HCT116 (cell line): ENCODE data around the gene RMDN3. TPM values are rescaled to one million over a fixed set of nuclear protein-coding genes. Genes with fewer than 3 reads are reported as not detected.

Source experiments
- ATAC-seq: fragments of 200-7000 bp; cut with Tn5 transposase; 2 replicates; pipeline ENCODE4 v1.9.1; 2020; ENCODE audit warnings: mild to moderate bottlenecking, moderate library complexity
- BruUV-seq: library from RNA; stranded (reverse); fragments of 400-500 nt; replicated peaks from 2 replicates; lab custom pipeline; 2021; lab: Mats Ljungman, UMichigan
- CTCF ChIA-PET: fragments of 300-600 bp; sonication (Branson Sonifier 250); formaldehyde crosslinking; loops from one replicate; lab custom pipeline; 2021; ENCODE audit warnings: antibody characterized with exemption; lab: Charles Lee
- POLR2A ChIA-PET: fragments of 300-600, 350-600 bp; sonication (Branson Sonifier 250); formaldehyde crosslinking; loops from one replicate; lab custom pipeline; 2021; ENCODE audit warnings: antibody characterized with exemption; lab: Charles Lee
- RAD21 ChIA-PET, 2 experiments: fragments of 300-600 bp; sonication (Branson Sonifier 250); formaldehyde crosslinking; loops; one replicate each; lab custom pipeline; 2023; ENCODE audit warnings: low total read pairs in 2 of 2; ENCODE audit not compliant: uncharacterized antibody in 2 of 2, unreplicated experiment in 2 of 2, low non-redundant PET in 1 of 2; lab: Charles Lee
- DNase-seq: peaks from one replicate; pipeline ENCODE4 v3.0.0-alpha.2; 2010; ENCODE audit warnings: low read depth, low spot score
- H2AFZ ChIP-seq: fragments of 200-600 bp; shearing (Covaris generic), sonication (generic); 2 replicates; pipeline ENCODE4 v1.6.1; 2017; ENCODE audit warnings: low read depth, mixed run types, mixed read lengths, antibody characterized with exemption, low read length; ENCODE audit not compliant: poor library complexity, severe bottlenecking
- H3K27ac ChIP-seq: 2 replicates; pipeline ENCODE4 v1.5.1; 2012; ENCODE audit warnings: low read depth, low read length
- H3K27me3 ChIP-seq: fragments of 200-600 bp; sonication (generic); 2 replicates; pipeline ENCODE4 v1.6.1; 2016; ENCODE audit warnings: mixed run types, low read length, mixed read lengths; ENCODE audit not compliant: insufficient read depth
- H3K36me3 ChIP-seq, 2 experiments: fragments of 200-500 bp in 1 of 2; fragments of 200-600 bp in 1 of 2; sonication (Bioruptor generic) in 1 of 2; sonication (generic) in 1 of 2; 2 replicates each; pipeline versions ENCODE4 v1.5.1 to v1.6.1; 2014 to 2016; ENCODE audit warnings: low read length in 2 of 2, inconsistent platforms in 1 of 2, mixed read lengths in 1 of 2, mixed run types in 1 of 2; ENCODE audit not compliant: insufficient read depth in 2 of 2, control insufficient read depth in 1 of 2
- H3K4me1 ChIP-seq, 2 experiments: fragments of 200-600 bp in 1 of 2; sonication (generic) in 1 of 2; 2 replicates each; pipeline versions ENCODE4 v1.5.1 to v1.6.1; 2012 to 2017; ENCODE audit warnings: low read length in 2 of 2, inconsistent platforms in 1 of 2, mild to moderate bottlenecking in 1 of 2, mixed read lengths in 1 of 2, mixed run types in 1 of 2, moderate library complexity in 1 of 2; ENCODE audit not compliant: insufficient read depth in 2 of 2, control insufficient read depth in 1 of 2
- H3K4me2 ChIP-seq: fragments of 200-600 bp; sonication (generic); 2 replicates; pipeline ENCODE4 v1.6.1; 2017; ENCODE audit warnings: mixed run types, low read length, mixed read lengths
- H3K4me3 ChIP-seq, 2 experiments: fragments of 200-600 bp in 1 of 2; sonication (generic) in 1 of 2; replicated peaks in 1 of 2; 2 replicates each; pipeline ENCODE4 v1.5.1; 2011 to 2016; ENCODE audit warnings: low read length in 2 of 2, control low read depth in 1 of 2, low read depth in 1 of 2, mild to moderate bottlenecking in 1 of 2, mixed read lengths in 1 of 2, mixed run types in 1 of 2
- H3K79me2 ChIP-seq: fragments of 200-600 bp; sonication (generic); 2 replicates; pipeline ENCODE4 v1.6.1; 2017; ENCODE audit warnings: mild to moderate bottlenecking, mixed run types, low read length, moderate library complexity, mixed read lengths; ENCODE audit not compliant: insufficient read depth
- H3K9ac ChIP-seq: fragments of 200-600 bp; sonication (generic); 2 replicates; pipeline ENCODE4 v1.6.1; 2016; ENCODE audit warnings: low read length, mixed read lengths
- H3K9me2 ChIP-seq: fragments of 200-600 bp; sonication (generic), shearing (Covaris generic); 2 replicates; pipeline ENCODE4 v1.6.1; 2017; ENCODE audit warnings: mixed run types, mild to moderate bottlenecking, moderate library complexity; ENCODE audit not compliant: insufficient read depth
- H3K9me3 ChIP-seq, 2 experiments: fragments of 200-500 bp in 1 of 2; fragments of 200-600 bp in 1 of 2; sonication (Bioruptor generic) in 1 of 2; sonication (generic) in 1 of 2; 2 replicates each; pipeline ENCODE4 v1.6.1; 2014 to 2017; ENCODE audit warnings: low read length in 2 of 2, mixed read lengths in 2 of 2, inconsistent platforms in 1 of 2, low read depth in 1 of 2, mild to moderate bottlenecking in 1 of 2, mixed run types in 1 of 2, moderate library complexity in 1 of 2; ENCODE audit not compliant: control insufficient read depth in 1 of 2, insufficient read depth in 1 of 2
- H4K20me1 ChIP-seq: fragments of 200-600 bp; sonication (generic), shearing (Covaris generic); 2 replicates; pipeline ENCODE4 v1.6.1; 2017; ENCODE audit warnings: mixed run types, mild to moderate bottlenecking, moderate library complexity; ENCODE audit not compliant: insufficient read depth
- CBX3 ChIP-seq: IDR thresholded peaks from 2 replicates; pipeline ENCODE4 v1.6.1; 2012; ENCODE audit warnings: low read depth
- CEBPB ChIP-seq: IDR thresholded peaks from 2 replicates; pipeline ENCODE4 v1.6.1; 2012; ENCODE audit warnings: low read depth
- ELF1 ChIP-seq: IDR thresholded peaks from 2 replicates; pipeline ENCODE4 v1.6.1; 2012; ENCODE audit warnings: low read depth, borderline replicate concordance
- EZH2 ChIP-seq: fragments of 200-600 bp; sonication (generic); IDR thresholded peaks from 2 replicates; pipeline ENCODE4 v1.6.1; 2017; ENCODE audit warnings: antibody characterized with exemption, mixed run types
- EZH2phosphoT487 ChIP-seq: fragments of 200-600 bp; IDR thresholded peaks from 2 replicates; pipeline ENCODE4 v1.6.1; 2018; ENCODE audit warnings: antibody characterized with exemption, borderline replicate concordance
- MAX ChIP-seq: IDR thresholded peaks from 2 replicates; pipeline ENCODE4 v1.6.1; 2012
- POLR2A ChIP-seq: IDR thresholded peaks from 2 replicates; pipeline ENCODE4 v1.7.0; 2011; ENCODE audit warnings: borderline replicate concordance; ENCODE audit not compliant: insufficient read depth, insufficient read length; ENCODE audit errors: extremely low read depth
- POLR2AphosphoS5 ChIP-seq: IDR thresholded peaks from 2 replicates; pipeline ENCODE4 v1.6.1; 2011; ENCODE audit warnings: mild to moderate bottlenecking, low read depth, low read length, moderate library complexity
- RAD21 ChIP-seq: IDR thresholded peaks from 2 replicates; pipeline ENCODE4 v1.6.1; 2012; ENCODE audit warnings: low read depth, mild to moderate bottlenecking
- SP1 ChIP-seq: IDR thresholded peaks from 2 replicates; pipeline ENCODE4 v1.6.1; 2012; ENCODE audit warnings: low read depth
- SRF ChIP-seq: IDR thresholded peaks from 2 replicates; pipeline ENCODE4 v1.6.1; 2012; ENCODE audit warnings: low read depth
- YY1 ChIP-seq: IDR thresholded peaks from 2 replicates; pipeline ENCODE4 v1.6.1; 2011; ENCODE audit warnings: low read length, low read depth, moderate library complexity, mild to moderate bottlenecking; ENCODE audit not compliant: insufficient replicate concordance; ENCODE audit errors: extremely low read depth
- ZFX ChIP-seq: fragments of 450-650 bp; IDR thresholded peaks from 2 replicates; pipeline ENCODE4 v1.6.1; 2017
- intact Hi-C: fragments of 100-400 bp; cut with micrococcal nuclease; formaldehyde crosslinking; loops from 2 replicates; pipeline ENCODE4 v1.10.0; 2022
- total RNA-seq: library from RNA; stranded (reverse); gene quantifications from one replicate; pipeline ENCODE4 v1.2.1, GENCODE V29; 2021; ENCODE audit not compliant: unreplicated experiment

The RMDN3 gene
- total RNA-seq, 1 experiment from 2014 or later: 21.5 TPM

GRCh38 chr15:40739047-40739446, 16.0 kb downstream of the RMDN3 start:
- TF ChIP-seq EZH2phosphoT487 (no peak), SP1 (no peak), RAD21 (no peak)
- Histone ChIP-seq H3K9me3 (no peaks in the 10 kb centered on the region), H4K20me1 (no peaks in the 10 kb centered on the region), H3K4me2 (no peak overlapping the region), H3K9me2 (no peaks in the 10 kb centered on the region), H3K27ac (no peak overlapping the region), H2AFZ (no peak overlapping the region), H3K27me3 (no peaks in the 10 kb centered on the region), H3K4me3 (no peak overlapping the region), H3K9ac (no peak overlapping the region), H3K79me2 (no peaks in the 10 kb centered on the region), H3K36me3 (peaks cover 42 to 46% of the 10 kb centered on the region in 2 experiments; a peak in 3 of 4 replicates), H3K4me1 (no peaks in the 10 kb centered on the region)
- ATAC-seq (no peak), DNase-seq (no peak)
- ChIA-PET POLR2A (no interaction called here), CTCF (interaction anchor here (0.9 to 1.3 kb wide), 2 partner anchors 46 to 151 kb away, joined by 3 read pairs; no protein-coding TSS in a partner anchor), RAD21 (no interaction called here)
- no TSS peak for BruUV-seq
- intact Hi-C loops: no loop called here

GRCh38 chr15:40737048-40737447, 18.0 kb downstream of the RMDN3 start:
- no peak overlapping the region for H2AFZ ChIP-seq
- no peak for ATAC-seq
- POLR2A ChIA-PET: no interaction called here

More at GRCh38 chr15:40737048-40737447, 18.0 kb downstream of the RMDN3 start:
- no peaks in the 10 kb centered on the region for H3K79me2 ChIP-seq
- no peak overlapping the region for H3K4me3 ChIP-seq
- no peaks in the 10 kb centered on the region for H3K9me3 ChIP-seq
- ChIA-PET RAD21 (no interaction called here), CTCF (no interaction called here)
- H3K27me3 ChIP-seq: no peaks in the 10 kb centered on the region
- H3K36me3 ChIP-seq: peaks cover 30 to 38% of the 10 kb centered on the region in 2 experiments; a peak in 3 of 4 replicates
- no peaks in the 10 kb centered on the region for H3K4me1 ChIP-seq
- no peak overlapping the region for H3K4me2 ChIP-seq
- H3K27ac ChIP-seq: no peak overlapping the region
- no TSS peak for BruUV-seq
- no peak overlapping the region for H3K9ac ChIP-seq
- no peaks in the 10 kb centered on the region for H3K9me2 ChIP-seq
- H4K20me1 ChIP-seq: no peaks in the 10 kb centered on the region
- DNase-seq: no peak
- TF ChIP-seq SRF (no peak), CBX3 (no peak), ZFX (no peak), RAD21 (no peak), POLR2A (no peak), EZH2 (no peak), ELF1 (no peak), MAX (no peak), YY1 (no peak), POLR2AphosphoS5 (no peak), CEBPB (no peak)
- intact Hi-C loops: no loop called here
